Measurements from ENCODE around the gene TSC2. TPM values are rescaled to one million over a fixed set of nuclear protein-coding genes. Genes with fewer than 3 reads are reported as not detected.
A peak's percentile ranks its signal among the peaks of the same experiment; 100 is the strongest.

TSC2 gene
- total and polyA plus RNA-seq, 2 of the 13 experiments (the other 11 are each of a cell fraction or from before 2014, with no cell fraction given): 19.6 to 40.4 TPM

DNA sequence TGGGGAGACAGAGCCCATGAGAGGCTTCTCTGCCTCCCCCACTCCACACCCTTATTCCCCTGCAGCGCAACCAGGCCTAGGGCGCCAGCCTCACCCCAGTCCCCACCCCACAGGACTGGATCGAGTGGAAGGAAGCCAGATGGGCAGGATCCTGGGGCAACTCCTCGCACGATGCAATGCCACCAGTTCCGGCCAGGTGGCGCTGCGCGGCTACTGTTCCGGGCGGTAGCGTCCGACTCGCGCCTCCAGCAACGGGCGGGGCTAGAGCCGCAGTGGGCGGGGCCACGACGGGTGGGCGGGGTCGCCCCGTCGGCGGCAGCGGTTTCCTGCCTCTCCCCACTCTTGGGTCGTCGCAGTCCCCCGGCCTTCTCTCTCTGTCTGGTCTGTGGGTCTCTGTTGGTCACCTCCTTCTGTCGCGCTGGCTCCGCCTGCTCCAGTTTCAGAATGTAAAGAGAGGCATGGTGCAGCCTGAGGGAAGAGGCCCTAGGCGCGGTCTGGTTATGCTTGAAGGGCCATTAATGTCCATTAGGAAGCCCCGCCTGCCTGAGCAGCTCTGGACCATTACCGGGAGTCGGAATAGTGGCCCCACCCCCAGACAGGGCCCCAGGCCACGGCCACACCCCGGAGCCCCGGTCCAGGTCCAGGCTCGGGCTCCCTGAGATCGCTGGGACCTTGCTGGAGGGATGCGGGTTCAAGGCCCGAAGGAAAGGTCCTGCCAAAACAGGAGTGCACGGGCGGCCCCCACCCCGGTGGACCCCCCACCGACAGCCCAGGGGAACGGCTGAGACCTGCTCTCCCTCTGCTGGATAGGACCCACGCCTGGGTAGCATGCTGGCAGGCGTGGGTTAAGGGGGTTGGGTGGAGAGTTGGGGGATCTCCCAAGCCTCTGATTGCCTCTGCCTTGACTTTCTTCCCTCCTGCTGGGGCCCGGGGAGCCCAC lies 24.4 kb upstream of the TSC2 start (continued):
- TF ChIP-seq, protein P1, sequence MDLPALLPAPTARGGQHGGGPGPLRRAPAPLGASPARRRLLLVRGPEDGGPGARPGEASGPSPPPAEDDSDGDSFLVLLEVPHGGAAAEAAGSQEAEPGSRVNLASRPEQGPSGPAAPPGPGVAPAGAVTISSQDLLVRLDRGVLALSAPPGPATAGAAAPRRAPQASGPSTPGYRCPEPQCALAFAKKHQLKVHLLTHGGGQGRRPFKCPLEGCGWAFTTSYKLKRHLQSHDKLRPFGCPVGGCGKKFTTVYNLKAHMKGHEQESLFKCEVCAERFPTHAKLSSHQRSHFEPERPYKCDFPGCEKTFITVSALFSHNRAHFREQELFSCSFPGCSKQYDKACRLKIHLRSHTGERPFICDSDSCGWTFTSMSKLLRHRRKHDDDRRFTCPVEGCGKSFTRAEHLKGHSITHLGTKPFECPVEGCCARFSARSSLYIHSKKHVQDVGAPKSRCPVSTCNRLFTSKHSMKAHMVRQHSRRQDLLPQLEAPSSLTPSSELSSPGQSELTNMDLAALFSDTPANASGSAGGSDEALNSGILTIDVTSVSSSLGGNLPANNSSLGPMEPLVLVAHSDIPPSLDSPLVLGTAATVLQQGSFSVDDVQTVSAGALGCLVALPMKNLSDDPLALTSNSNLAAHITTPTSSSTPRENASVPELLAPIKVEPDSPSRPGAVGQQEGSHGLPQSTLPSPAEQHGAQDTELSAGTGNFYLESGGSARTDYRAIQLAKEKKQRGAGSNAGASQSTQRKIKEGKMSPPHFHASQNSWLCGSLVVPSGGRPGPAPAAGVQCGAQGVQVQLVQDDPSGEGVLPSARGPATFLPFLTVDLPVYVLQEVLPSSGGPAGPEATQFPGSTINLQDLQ (CRISPR knock-in tag; IDR thresholded peaks at IDR 0.05): no peak
- TF ChIP-seq HIC2 (CRISPR knock-in tag; IDR thresholded peaks at IDR 0.05; ENCODE audit: low read depth) (no peak), ZNF441 (CRISPR knock-in tag; IDR thresholded peaks at IDR 0.05; ENCODE audit: borderline replicate concordance) (no peak), THYN1 (CRISPR knock-in tag; IDR thresholded peaks at IDR 0.05; ENCODE audit: borderline replicate concordance, low read depth) (0 out of 2 replicates have a peak, but pooled peaks have one; percentile 19), ZNF367 (CRISPR knock-in tag; IDR thresholded peaks at IDR 0.05; ENCODE audit: borderline replicate concordance) (no peak), SSRP1 (CRISPR knock-in tag; IDR thresholded peaks at IDR 0.05) (no peak), ZNF354B (CRISPR knock-in tag; IDR thresholded peaks at IDR 0.05) (peak; percentile 57; the same call in 1 of the 2 replicates), ZNF468 (CRISPR knock-in tag; IDR thresholded peaks at IDR 0.05) (no peak), PRPF4 (IDR thresholded peaks at IDR 0.05; ENCODE audit: low read depth, low read length, poor library complexity, severe bottlenecking) (no peak), ESRRA (CRISPR knock-in tag; IDR thresholded peaks at IDR 0.05; ENCODE audit: low read depth) (no peak), ZNF350 (CRISPR knock-in tag; IDR thresholded peaks at IDR 0.05; ENCODE audit: borderline replicate concordance, low read depth) (peak; percentile 81; the same call in 1 of the 2 replicates)
- TF ChIP-seq, protein P2, sequence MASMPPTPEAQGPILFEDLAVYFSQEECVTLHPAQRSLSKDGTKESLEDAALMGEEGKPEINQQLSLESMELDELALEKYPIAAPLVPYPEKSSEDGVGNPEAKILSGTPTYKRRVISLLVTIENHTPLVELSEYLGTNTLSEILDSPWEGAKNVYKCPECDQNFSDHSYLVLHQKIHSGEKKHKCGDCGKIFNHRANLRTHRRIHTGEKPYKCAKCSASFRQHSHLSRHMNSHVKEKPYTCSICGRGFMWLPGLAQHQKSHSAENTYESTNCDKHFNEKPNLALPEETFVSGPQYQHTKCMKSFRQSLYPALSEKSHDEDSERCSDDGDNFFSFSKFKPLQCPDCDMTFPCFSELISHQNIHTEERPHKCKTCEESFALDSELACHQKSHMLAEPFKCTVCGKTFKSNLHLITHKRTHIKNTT (CRISPR knock-in tag; IDR thresholded peaks at IDR 0.05): no peak
- TF ChIP-seq, protein P3, sequence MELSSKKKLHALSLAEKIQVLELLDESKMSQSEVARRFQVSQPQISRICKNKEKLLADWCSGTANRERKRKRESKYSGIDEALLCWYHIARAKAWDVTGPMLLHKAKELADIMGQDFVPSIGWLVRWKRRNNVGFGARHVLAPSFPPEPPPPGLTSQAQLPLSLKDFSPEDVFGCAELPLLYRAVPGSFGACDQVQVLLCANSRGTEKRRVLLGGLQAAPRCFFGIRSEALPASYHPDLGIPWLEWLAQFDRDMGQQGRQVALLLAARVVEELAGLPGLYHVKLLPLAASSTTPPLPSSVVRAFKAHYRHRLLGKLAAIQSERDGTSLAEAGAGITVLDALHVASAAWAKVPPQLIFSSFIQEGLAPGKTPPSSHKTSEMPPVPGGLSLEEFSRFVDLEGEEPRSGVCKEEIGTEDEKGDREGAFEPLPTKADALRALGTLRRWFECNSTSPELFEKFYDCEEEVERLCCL (CRISPR knock-in tag; IDR thresholded peaks at IDR 0.05; ENCODE audit: borderline replicate concordance): no peak
- TF ChIP-seq, protein P4, sequence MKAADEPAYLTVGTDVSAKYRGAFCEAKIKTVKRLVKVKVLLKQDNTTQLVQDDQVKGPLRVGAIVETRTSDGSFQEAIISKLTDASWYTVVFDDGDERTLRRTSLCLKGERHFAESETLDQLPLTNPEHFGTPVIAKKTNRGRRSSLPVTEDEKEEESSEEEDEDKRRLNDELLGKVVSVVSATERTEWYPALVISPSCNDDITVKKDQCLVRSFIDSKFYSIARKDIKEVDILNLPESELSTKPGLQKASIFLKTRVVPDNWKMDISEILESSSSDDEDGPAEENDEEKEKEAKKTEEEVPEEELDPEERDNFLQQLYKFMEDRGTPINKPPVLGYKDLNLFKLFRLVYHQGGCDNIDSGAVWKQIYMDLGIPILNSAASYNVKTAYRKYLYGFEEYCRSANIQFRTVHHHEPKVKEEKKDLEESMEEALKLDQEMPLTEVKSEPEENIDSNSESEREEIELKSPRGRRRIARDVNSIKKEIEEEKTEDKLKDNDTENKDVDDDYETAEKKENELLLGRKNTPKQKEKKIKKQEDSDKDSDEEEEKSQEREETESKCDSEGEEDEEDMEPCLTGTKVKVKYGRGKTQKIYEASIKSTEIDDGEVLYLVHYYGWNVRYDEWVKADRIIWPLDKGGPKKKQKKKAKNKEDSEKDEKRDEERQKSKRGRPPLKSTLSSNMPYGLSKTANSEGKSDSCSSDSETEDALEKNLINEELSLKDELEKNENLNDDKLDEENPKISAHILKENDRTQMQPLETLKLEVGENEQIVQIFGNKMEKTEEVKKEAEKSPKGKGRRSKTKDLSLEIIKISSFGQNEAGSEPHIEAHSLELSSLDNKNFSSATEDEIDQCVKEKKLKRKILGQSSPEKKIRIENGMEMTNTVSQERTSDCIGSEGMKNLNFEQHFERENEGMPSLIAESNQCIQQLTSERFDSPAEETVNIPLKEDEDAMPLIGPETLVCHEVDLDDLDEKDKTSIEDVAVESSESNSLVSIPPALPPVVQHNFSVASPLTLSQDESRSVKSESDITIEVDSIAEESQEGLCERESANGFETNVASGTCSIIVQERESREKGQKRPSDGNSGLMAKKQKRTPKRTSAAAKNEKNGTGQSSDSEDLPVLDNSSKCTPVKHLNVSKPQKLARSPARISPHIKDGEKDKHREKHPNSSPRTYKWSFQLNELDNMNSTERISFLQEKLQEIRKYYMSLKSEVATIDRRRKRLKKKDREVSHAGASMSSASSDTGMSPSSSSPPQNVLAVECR (CRISPR knock-in tag; IDR thresholded peaks at IDR 0.05; ENCODE audit: borderline replicate concordance): peak; percentile 53; the same call in 1 of the 2 replicates
